SJCRH30 (cell line): ENCODE results near the gene TOX4. TPM values are rescaled to one million over a fixed set of nuclear protein-coding genes. Genes with fewer than 3 reads are reported as not detected.

ENCODE experiments used
- DNase-seq, 2 experiments: peaks; one replicate each; pipeline ENCODE4 v3.0.0-alpha.2; 2015 to 2020
- H3K27ac ChIP-seq: fragments of 250-450 bp; sonication (Bioruptor Pico); 2 replicates; pipeline ENCODE4 v1.5.1; 2020; ENCODE audit warnings: mild to moderate bottlenecking, moderate library complexity
- H3K27me3 ChIP-seq: fragments of 250-450 bp; sonication (Bioruptor Pico); 2 replicates; pipeline ENCODE4 v1.5.1; 2020; ENCODE audit warnings: mild to moderate bottlenecking, moderate library complexity
- H3K36me3 ChIP-seq: fragments of 250-450 bp; sonication (Bioruptor Pico); 2 replicates; pipeline ENCODE4 v1.5.1; 2020; ENCODE audit warnings: mild to moderate bottlenecking, moderate library complexity
- H3K4me1 ChIP-seq: fragments of 250-450 bp; sonication (Bioruptor Pico); 2 replicates; pipeline ENCODE4 v1.5.1; 2020; ENCODE audit warnings: mild to moderate bottlenecking, moderate library complexity
- H3K4me3 ChIP-seq: fragments of 250-450 bp; sonication (Bioruptor Pico); 2 replicates; pipeline ENCODE4 v1.5.1; 2020; ENCODE audit warnings: mild to moderate bottlenecking, moderate library complexity
- H3K9me3 ChIP-seq: fragments of 250-450 bp; sonication (Bioruptor Pico); replicated peaks from 2 replicates; pipeline ENCODE4 v1.5.1; 2020; ENCODE audit warnings: mild to moderate bottlenecking, moderate library complexity
- total RNA-seq: library from RNA; depleted of rRNA; stranded (reverse); fragments of >200 nt; shearing (Covaris generic); gene quantifications from 2 replicates; pipeline ENCODE4 v1.2.3, GENCODE V29; 2014

Gene TOX4
- total RNA-seq, 1 experiment from 2014 or later = 27.7 TPM

DNA sequence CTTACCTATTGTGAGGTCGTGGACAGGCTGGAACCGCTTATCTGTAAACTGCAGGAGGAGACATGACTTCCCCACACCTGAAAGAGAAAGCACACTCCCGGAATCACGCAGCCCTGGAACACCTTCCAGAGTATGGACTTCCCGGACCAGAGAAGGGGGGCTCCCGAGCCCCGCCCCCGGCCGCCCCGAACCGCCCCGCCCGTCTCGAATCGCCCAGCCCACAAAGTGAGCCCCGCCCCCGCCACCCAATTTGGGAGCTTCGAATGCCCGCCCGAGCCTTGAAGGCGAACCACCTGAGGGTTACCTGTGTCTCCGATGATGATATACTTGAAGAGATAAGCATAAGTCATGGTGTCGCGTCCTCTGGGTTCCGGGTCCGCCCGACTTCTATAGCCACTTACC lies 471 bp upstream of the TOX4 start:
- Histone ChIP-seq H3K27me3 (no peaks in the 10 kb centered on the region), H3K27ac (peak overlapping the region; percentile 38; the same call in 1 of the 2 replicates), H3K36me3 (peaks cover 13% of the 10 kb centered on the region), H3K4me3 (peak overlapping the region; percentile 85), H3K4me1 (no peaks in the 10 kb centered on the region), H3K9me3 (no peaks in the 10 kb centered on the region)
- no peak for DNase-seq

- DNase-seq = peak in 1 of 2 experiments; percentile 9
- H3K27ac ChIP-seq = peak overlapping the region; percentile 35; the same call in 1 of the 2 replicates
These were observed 9.7 kb downstream of the TOX4 start for GRCh38 chr14:21486640-21487087.

DNA sequence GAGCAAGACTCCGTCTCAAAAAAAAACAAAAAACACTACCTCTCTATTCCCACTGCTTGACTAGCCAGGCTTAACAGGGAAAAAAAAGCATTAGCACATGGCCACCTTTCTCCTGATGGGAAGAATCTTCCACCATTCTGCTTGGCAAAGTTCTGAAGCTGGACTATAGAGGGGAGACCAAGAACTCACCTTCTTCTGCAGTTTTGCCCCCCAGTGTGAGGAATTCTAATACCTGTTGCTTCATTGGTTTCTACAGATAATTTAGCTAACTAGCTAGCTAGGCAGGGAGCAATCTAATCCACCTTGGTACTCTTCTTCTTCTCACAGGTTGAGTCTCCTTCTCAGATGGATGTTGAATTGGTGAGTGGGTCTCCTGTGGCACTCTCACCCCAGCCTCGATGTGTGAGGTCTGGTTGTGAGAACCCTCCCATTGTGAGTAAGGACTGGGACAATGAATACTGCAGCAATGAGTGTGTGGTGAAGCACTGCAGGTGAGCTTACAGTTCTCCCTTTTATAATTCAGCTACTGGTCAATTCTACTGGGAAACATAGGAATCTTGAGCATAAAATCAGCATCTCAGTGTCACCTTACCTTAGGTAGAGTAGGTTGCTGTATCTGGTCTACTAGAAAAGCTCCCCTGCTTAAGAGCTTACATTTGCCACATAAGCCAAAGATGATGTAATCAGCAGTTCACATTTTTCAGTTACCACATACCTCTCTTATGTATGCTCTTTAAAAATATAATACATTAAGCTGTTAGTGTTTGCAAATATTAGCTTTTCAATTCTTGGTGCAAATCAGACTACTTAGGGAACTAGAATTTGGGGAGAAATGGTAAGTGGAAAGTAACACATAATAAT lies 18.1 kb downstream of the TOX4 start:
- peaks cover 8% of the 10 kb centered on the region; the same call in 1 of the 2 replicates for H3K4me1 ChIP-seq
- no peak for DNase-seq
- no peak overlapping the region for H3K27ac ChIP-seq

More at GRCh38 chr14:21486640-21487087, 9.7 kb downstream of the TOX4 start:
- peaks cover 26% of the 10 kb centered on the region for H3K36me3 ChIP-seq
- no peaks in the 10 kb centered on the region for H3K27me3 ChIP-seq
- no peaks in the 10 kb centered on the region for H3K9me3 ChIP-seq
- no peak overlapping the region for H3K4me3 ChIP-seq
- H3K4me1 ChIP-seq = no peaks in the 10 kb centered on the region; the same call in 1 of the 2 replicates

DNA sequence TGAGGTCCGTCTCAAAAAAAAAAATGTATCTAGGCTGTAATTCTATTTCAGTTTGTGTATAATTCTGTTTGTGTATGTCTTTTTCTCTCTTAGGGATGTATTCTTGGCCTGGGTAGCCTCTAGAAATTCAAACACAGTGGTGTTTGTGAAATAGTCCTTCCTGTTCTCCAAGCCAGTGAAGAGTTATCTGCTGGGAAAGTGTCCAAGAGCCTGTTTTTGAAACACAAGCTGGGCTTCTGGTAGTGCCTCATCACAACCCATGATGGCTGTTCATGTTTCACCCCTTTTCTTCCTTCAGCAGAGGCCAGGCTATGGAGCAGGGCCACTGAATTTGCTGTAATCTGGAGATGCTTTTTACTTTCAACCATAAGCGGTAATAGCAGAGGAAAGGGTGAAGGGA lies 19.5 kb downstream of the TOX4 start:
- peaks cover 68% of the 10 kb centered on the region for H3K36me3 ChIP-seq

More for the DNA sequence above, 18.1 kb downstream of the TOX4 start:
- Histone ChIP-seq H3K9me3 (no peaks in the 10 kb centered on the region), H3K36me3 (peaks cover 66% of the 10 kb centered on the region), H3K4me3 (no peak overlapping the region), H3K27me3 (no peaks in the 10 kb centered on the region)

GRCh38 chr14:21498540-21499526 lies 21.8 kb downstream of the TOX4 start:
- no peaks in the 10 kb centered on the region for H3K9me3 ChIP-seq
- H3K4me3 ChIP-seq = no peak overlapping the region
- H3K27ac ChIP-seq = no peak overlapping the region
- H3K4me1 ChIP-seq = peaks cover 16% of the 10 kb centered on the region
- no peaks in the 10 kb centered on the region for H3K27me3 ChIP-seq
- peak in 1 of 2 experiments; percentile 55 for DNase-seq
- H3K36me3 ChIP-seq = peaks cover 75% of the 10 kb centered on the region

More for the DNA sequence above, 19.5 kb downstream of the TOX4 start:
- Histone ChIP-seq H3K4me3 (no peak overlapping the region), H3K27me3 (no peaks in the 10 kb centered on the region), H3K4me1 (peaks cover 8% of the 10 kb centered on the region; the same call in 1 of the 2 replicates), H3K9me3 (no peaks in the 10 kb centered on the region), H3K27ac (no peak overlapping the region)
- no peak for DNase-seq

DNA sequence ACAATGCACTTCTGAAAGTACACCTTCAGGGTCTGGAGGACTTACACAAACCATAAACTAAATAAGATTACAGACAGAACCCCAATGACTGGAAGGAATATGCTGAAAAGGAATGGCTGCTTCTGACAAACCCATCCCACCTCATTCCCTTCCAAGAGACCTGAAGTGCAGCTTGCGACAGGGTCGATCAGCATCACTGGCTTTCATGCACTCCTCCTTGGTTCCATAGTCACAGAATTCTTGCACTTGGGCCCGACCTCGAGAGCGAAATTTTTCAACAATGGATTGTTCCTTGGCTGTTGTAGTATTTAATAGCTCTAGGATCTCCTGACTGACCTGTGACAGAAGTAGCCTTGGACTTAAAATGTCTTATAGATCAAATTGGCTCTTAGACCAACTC lies 24.6 kb downstream of the TOX4 start:
- H3K4me3 ChIP-seq = no peak overlapping the region
- no peak for DNase-seq
- peaks cover 11% of the 10 kb centered on the region for H3K4me1 ChIP-seq
- no peaks in the 10 kb centered on the region for H3K27me3 ChIP-seq
- H3K9me3 ChIP-seq = no peaks in the 10 kb centered on the region
- H3K27ac ChIP-seq = no peak overlapping the region
- H3K36me3 ChIP-seq = peaks cover 57% of the 10 kb centered on the region

GRCh38 chr14:21503376-21503775 lies 26.4 kb downstream of the TOX4 start:
- peaks cover 46% of the 10 kb centered on the region for H3K36me3 ChIP-seq
- peak; percentile 66 to 76 for DNase-seq
- H3K27me3 ChIP-seq = no peaks in the 10 kb centered on the region
- H3K4me3 ChIP-seq = no peak overlapping the region
- H3K4me1 ChIP-seq = peaks cover 11% of the 10 kb centered on the region
- H3K9me3 ChIP-seq = no peaks in the 10 kb centered on the region
- H3K27ac ChIP-seq = peak overlapping the region; percentile 18

DNA sequence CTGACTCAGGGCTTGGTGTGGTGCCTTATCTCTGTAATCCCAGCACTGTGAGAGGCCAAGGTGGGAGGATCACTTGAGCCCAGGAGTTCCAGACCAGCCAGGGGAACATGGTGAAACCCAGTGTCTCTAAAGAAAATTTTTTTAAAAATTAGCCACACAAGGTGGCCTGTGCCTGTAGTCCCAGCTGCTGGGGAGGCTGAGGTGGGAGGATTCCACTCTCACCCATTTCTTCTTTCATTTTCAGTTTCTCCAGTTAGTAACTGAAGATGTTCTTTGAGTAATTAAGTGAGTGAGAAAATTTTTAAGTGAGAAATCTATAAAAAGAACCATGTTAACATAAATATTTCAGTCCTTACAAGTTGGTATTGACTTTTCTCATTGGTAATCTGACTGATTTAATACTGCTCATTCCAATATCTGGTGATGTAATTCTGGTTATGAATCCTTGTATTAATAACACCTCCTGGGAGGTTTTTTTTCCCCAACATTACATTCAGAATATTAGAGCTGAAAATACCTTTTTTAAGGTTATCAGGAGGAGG lies 28.1 kb downstream of the TOX4 start:
- Histone ChIP-seq H3K9me3 (no peaks in the 10 kb centered on the region), H3K27me3 (no peaks in the 10 kb centered on the region), H3K27ac (no peak overlapping the region), H3K4me3 (no peak overlapping the region), H3K36me3 (peaks cover 29% of the 10 kb centered on the region), H3K4me1 (peaks cover 11% of the 10 kb centered on the region)
- DNase-seq = no peak

DNA sequence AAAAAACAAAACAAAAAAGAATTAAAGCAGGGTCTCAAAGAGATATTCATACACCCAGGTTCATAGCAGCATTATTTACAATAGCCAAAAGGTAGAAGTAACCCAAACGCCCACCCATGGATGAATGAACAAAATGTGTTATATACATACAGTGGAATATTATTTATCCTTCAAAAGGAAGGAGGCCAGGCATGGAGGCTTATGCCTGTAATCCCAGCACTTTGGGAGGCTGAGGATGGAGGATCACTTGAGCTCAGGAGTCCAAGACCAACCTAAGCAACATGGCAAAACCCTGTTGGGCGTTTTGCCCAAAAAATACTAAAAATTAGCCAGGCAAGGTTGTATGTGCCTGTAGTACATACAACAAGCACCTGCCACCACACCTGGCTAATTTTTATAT lies 29.6 kb downstream of the TOX4 start:
- DNase-seq = no peak
- Histone ChIP-seq H3K27ac (no peak overlapping the region), H3K36me3 (peaks cover 21% of the 10 kb centered on the region), H3K27me3 (no peaks in the 10 kb centered on the region), H3K4me1 (peaks cover 11% of the 10 kb centered on the region), H3K9me3 (no peaks in the 10 kb centered on the region), H3K4me3 (no peak overlapping the region)

DNA sequence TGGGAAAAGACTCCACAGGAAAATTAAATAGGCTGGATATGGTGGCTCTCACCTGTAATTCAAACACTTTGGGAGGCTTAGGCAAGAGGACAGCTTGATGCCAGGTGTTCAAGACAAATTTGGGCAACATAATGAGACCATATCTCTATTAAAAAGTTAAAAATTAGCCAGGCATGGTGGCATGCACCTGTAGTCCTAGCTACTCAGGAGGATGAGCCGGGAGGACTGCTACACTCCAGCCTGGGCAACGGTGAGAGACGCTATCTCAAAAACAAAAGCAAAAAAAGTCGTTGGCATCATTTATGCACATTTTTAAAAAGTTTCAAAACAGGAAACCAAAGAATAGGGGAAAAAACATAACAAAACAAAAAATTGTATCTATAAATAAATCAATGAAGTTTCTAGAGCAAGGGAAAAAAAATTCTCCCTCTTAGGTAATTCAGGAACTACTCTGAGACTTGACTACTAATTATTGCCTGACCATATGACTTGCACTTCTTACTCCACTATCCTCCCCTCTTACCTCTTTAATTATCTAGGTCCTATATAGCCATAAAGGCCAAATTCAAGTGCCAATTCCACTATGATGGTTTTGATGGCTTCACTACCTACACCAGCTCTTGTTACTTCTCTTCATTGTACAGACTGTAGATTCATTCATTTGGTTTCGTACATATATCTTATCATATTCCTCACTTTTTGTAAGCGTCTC lies 32.6 kb downstream of the TOX4 start:
- no peak for DNase-seq
- Histone ChIP-seq H3K27ac (no peak overlapping the region), H3K9me3 (no peaks in the 10 kb centered on the region), H3K4me1 (no peaks in the 10 kb centered on the region), H3K27me3 (no peaks in the 10 kb centered on the region), H3K4me3 (peak overlapping the region; percentile 88), H3K36me3 (peaks cover 5% of the 10 kb centered on the region)

GRCh38 chr14:21510735-21511657 lies 34.0 kb downstream of the TOX4 start, which contains the start of gene METTL3:
METTL3 (minus strand) TSS chr14:21511340; CDS start chr14:21511223, 117 bp downstream.
- no peaks in the 10 kb centered on the region for H3K27me3 ChIP-seq
- no peaks in the 10 kb centered on the region for H3K4me1 ChIP-seq
- DNase-seq = peak; percentile 96 to 98
- H3K27ac ChIP-seq = peak within 1 kb of the TSS; percentile 75
- no peaks in the 10 kb centered on the region for H3K9me3 ChIP-seq
- H3K36me3 ChIP-seq = peaks cover 5% of the 10 kb centered on the region
- H3K4me3 ChIP-seq = peak within 1 kb of the TSS; percentile 88

DNA sequence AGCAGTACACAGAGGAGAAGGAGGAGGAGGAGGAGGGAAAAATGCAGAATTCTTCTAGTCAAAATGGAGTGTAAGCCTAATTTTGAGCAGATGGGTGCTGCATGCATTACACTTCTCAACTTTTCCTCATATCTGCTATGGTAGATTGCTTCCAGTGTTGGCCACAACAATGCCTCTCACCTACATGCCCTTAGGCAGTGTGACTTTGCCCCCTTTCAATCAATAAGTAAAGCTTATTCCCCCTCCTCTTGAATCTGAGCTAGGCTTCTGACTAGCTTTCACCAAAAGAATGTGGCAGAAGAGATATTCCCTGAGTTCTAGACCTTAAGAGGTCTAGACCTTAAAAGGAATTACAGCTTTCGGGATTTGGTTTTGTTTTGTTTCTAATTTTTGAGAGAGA lies 37.3 kb downstream of the TOX4 start:
- Histone ChIP-seq H3K27ac (no peak overlapping the region), H3K4me1 (no peaks in the 10 kb centered on the region), H3K36me3 (no peaks in the 10 kb centered on the region), H3K9me3 (no peaks in the 10 kb centered on the region), H3K27me3 (no peaks in the 10 kb centered on the region), H3K4me3 (no peak overlapping the region)
- no peak for DNase-seq

DNA sequence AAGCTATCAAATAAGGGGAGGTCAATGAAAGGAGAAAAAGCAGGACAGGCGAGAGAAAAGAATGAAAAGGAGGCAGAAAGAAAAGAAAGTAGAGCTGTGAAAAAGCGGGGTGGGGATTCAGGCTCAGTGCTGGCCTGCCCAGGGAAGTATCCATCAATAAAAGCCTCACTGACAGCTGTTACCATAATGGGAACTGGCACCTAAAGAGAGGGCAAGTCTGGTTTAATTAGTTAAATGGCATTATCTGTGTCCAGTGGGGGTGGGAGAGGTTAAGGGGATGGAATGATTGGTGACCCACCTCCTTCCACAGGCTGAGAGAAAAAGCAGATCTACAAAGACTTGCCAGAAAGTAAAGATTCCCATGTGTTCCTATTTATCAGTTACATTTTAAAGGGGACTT lies 41.7 kb downstream of the TOX4 start:
- DNase-seq = no peak
- Histone ChIP-seq H3K36me3 (no peaks in the 10 kb centered on the region), H3K27me3 (no peaks in the 10 kb centered on the region), H3K27ac (no peak overlapping the region), H3K4me1 (no peaks in the 10 kb centered on the region), H3K4me3 (no peak overlapping the region), H3K9me3 (no peaks in the 10 kb centered on the region)
